Effector memory CD8-positive, alpha-beta T cell (primary cell): ENCODE data around the gene ZFC3H1.

Experiments
- ATAC-seq: fragments of 150-1000 bp; cut with Tn5 transposase; replicated peaks from 2 replicates; pipeline ENCODE4 v1.10.0; 2021; ENCODE audit warnings: mild to moderate bottlenecking, moderate library complexity
- DNase-seq, 3 experiments: peaks; one replicate each; pipeline ENCODE4 v3.0.0; 2021
- H3K27ac Mint-ChIP-seq, 2 donors: one replicate each; pipeline ENCODE4 v1.8.0; 2022; ENCODE audit warnings: mild to moderate bottlenecking in 2 of 2, mixed read lengths in 2 of 2, moderate library complexity in 2 of 2
- H3K27me3 Mint-ChIP-seq, 2 donors: one replicate each; pipeline ENCODE4 v1.8.0; 2022; ENCODE audit warnings: mixed read lengths in 2 of 2
- H3K36me3 Mint-ChIP-seq: one replicate; pipeline ENCODE4 v1.8.0; 2022; ENCODE audit warnings: mild to moderate bottlenecking, moderate library complexity, mixed read lengths; ENCODE audit not compliant: insufficient read depth
- H3K4me1 Mint-ChIP-seq, 2 donors: one replicate each; pipeline ENCODE4 v1.8.0; 2022; ENCODE audit warnings: low read depth in 2 of 2, mixed read lengths in 2 of 2
- H3K4me3 Mint-ChIP-seq, 2 donors: one replicate each; pipeline ENCODE4 v1.8.0; 2022; ENCODE audit warnings: mild to moderate bottlenecking in 2 of 2, mixed read lengths in 2 of 2, moderate library complexity in 2 of 2
- H3K9me3 Mint-ChIP-seq, 2 donors: one replicate each; pipeline ENCODE4 v1.8.0; 2022; ENCODE audit warnings: mixed read lengths in 2 of 2

ZFC3H1 gene

GRCh38 chr12:71662849-71663560 lies 643 bp downstream of the ZFC3H1 start:
- H3K4me3 Mint-ChIP-seq = peak overlapping the region; percentile 99 to 100
- H3K36me3 Mint-ChIP-seq = peaks cover 41% of the 10 kb centered on the region
- no peaks in the 10 kb centered on the region for H3K9me3 Mint-ChIP-seq
- H3K4me1 Mint-ChIP-seq = peaks cover 20 to 53% of the 10 kb centered on the region in 2 donors
- peak overlapping the region; percentile 100 for H3K27ac Mint-ChIP-seq
- peak; percentile 52 for ATAC-seq
- peak; percentile 60 to 73 (median 67) for DNase-seq
- no peaks in the 10 kb centered on the region for H3K27me3 Mint-ChIP-seq

DNA sequence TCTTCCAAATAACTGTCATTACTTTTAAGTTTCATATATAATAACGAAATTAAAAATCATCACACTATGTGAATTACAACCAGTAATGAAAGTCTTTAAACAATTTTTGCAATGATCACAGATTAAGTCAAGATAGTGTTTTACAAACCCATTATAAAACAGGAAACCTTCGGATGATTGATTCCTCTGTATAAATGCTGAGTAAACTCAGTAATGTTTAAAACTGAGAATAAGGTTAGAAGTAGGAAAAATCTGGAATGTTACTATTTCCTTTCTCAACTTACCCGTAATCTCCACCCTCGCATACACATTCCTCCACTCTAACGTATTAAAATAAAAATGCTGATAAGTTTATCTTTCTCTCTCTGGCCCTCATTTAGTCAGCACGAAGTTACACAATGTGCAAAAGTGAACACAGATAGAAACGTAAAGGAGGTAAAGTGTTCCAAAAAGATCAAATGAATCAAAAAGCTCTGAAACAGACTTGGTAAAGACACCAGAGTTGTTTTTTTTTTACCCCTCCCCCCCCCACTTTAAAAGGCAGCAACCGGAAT lies 1.6 kb downstream of the ZFC3H1 start:
- Mint-ChIP-seq H3K27me3 (no peaks in the 10 kb centered on the region), H3K4me1 (peaks cover 20 to 53% of the 10 kb centered on the region in 2 donors), H3K36me3 (peaks cover 50% of the 10 kb centered on the region), H3K4me3 (peak overlapping the region; percentile 99 to 100), H3K27ac (peak overlapping the region; percentile 100), H3K9me3 (no peaks in the 10 kb centered on the region)
- ATAC-seq (no peak), DNase-seq (no peak)

GRCh38 chr12:71656740-71657139 lies 6.9 kb downstream of the ZFC3H1 start:
- H3K4me1 Mint-ChIP-seq = peaks cover 20 to 46% of the 10 kb centered on the region in 2 donors

GRCh38 chr12:71655907-71656306 lies 7.7 kb downstream of the ZFC3H1 start:
- H3K4me1 Mint-ChIP-seq = peaks cover 18 to 44% of the 10 kb centered on the region in 2 donors
- H3K9me3 Mint-ChIP-seq = no peaks in the 10 kb centered on the region
- H3K4me3 Mint-ChIP-seq = peak overlapping the region in 1 of 2 donors; percentile 71
- peak overlapping the region in 1 of 2 donors; percentile 80 for H3K27ac Mint-ChIP-seq
- DNase-seq (no peak), ATAC-seq (no peak)
- H3K27me3 Mint-ChIP-seq = no peaks in the 10 kb centered on the region
- H3K36me3 Mint-ChIP-seq = peaks cover 45% of the 10 kb centered on the region

More at GRCh38 chr12:71656740-71657139, 6.9 kb downstream of the ZFC3H1 start:
- ATAC-seq (no peak), DNase-seq (no peak)
- Mint-ChIP-seq H3K9me3 (no peaks in the 10 kb centered on the region), H3K4me3 (no peak overlapping the region), H3K27ac (no peak overlapping the region), H3K36me3 (peaks cover 45% of the 10 kb centered on the region), H3K27me3 (no peaks in the 10 kb centered on the region)

DNA sequence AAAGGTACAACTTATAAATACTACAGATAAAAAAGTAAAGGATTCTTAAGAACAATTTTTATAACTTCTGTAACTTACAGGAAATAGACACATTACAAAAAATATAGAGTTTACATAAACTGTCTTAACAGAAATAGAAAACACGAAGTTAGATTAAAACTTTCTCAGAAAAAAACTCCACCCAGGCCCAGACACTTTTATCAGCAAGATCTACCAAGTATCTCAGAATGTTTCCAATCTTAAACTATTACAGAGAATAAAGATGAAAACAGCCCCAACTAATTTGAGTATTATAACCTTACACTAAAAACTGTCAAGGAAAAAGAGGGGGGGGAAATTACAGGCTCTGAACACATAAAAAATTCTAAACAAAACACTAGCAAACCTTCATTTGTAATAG lies 8.2 kb downstream of the ZFC3H1 start:
- peak overlapping the region in 1 of 2 donors; percentile 71 for H3K4me3 Mint-ChIP-seq
- no peaks in the 10 kb centered on the region for H3K9me3 Mint-ChIP-seq
- H3K27ac Mint-ChIP-seq = peak overlapping the region in 1 of 2 donors; percentile 80
- peaks cover 18 to 44% of the 10 kb centered on the region in 2 donors for H3K4me1 Mint-ChIP-seq
- H3K36me3 Mint-ChIP-seq = peaks cover 45% of the 10 kb centered on the region
- DNase-seq = no peak
- no peaks in the 10 kb centered on the region for H3K27me3 Mint-ChIP-seq
- ATAC-seq = no peak

DNA sequence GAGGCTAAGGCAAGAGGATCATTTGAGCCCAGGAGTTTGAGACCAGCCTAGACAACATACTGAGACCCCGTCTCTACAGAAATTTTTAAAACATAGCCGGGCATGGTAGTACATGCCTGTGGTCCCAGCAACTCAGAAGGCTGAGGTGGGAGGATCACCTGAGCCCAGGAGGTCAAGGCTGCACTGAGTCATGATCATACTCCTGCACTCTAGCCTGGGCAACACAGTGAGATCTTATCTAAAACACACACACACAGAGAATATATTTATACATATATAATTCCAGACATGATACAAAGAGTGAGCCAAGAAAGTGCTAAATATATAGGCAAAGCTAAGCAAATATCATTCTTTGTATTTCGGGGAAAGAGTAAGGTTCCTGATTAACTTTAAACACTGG lies 9.4 kb downstream of the ZFC3H1 start:
- Mint-ChIP-seq H3K4me1 (peaks cover 23 to 48% of the 10 kb centered on the region in 2 donors), H3K36me3 (peaks cover 45% of the 10 kb centered on the region), H3K27me3 (no peaks in the 10 kb centered on the region), H3K9me3 (no peaks in the 10 kb centered on the region), H3K4me3 (peak overlapping the region in 1 of 2 donors; percentile 71), H3K27ac (no peak overlapping the region)
- ATAC-seq (no peak), DNase-seq (no peak)

DNA sequence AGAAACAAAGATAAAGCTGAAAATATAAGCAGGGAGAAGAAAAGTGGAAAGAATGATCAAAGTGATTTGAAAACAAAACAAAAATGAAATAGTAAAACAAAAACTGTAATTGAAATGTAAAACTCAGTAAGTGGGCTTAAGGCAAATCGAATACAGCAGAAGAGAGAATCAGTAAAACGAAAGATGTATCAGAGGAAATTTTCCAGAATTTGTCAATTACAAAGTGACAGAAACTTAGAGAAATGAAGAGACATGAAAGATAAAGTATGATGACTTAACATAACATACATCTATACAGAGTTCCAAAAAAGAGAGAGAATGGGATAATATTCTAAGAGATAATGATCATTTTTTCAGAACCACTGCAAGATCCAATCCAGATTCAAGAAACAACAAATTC lies 10.5 kb downstream of the ZFC3H1 start:
- peaks cover 20 to 46% of the 10 kb centered on the region in 2 donors for H3K4me1 Mint-ChIP-seq
- no peak overlapping the region for H3K4me3 Mint-ChIP-seq
- ATAC-seq (no peak), DNase-seq (no peak)
- peaks cover 45% of the 10 kb centered on the region for H3K36me3 Mint-ChIP-seq
- H3K9me3 Mint-ChIP-seq = no peaks in the 10 kb centered on the region
- no peak overlapping the region for H3K27ac Mint-ChIP-seq
- H3K27me3 Mint-ChIP-seq = no peaks in the 10 kb centered on the region

GRCh38 chr12:71652656-71653055 lies 11.0 kb downstream of the ZFC3H1 start:
- Mint-ChIP-seq H3K36me3 (peaks cover 40% of the 10 kb centered on the region), H3K27me3 (no peaks in the 10 kb centered on the region), H3K9me3 (no peaks in the 10 kb centered on the region), H3K27ac (no peak overlapping the region), H3K4me3 (no peak overlapping the region), H3K4me1 (peaks cover 20 to 43% of the 10 kb centered on the region in 2 donors)
- DNase-seq (no peak), ATAC-seq (no peak)

GRCh38 chr12:71649401-71649800 lies 14.2 kb downstream of the ZFC3H1 start:
- DNase-seq (no peak), ATAC-seq (no peak)
- no peaks in the 10 kb centered on the region for H3K9me3 Mint-ChIP-seq
- peak overlapping the region in 1 of 2 donors; percentile 86 for H3K27ac Mint-ChIP-seq
- H3K36me3 Mint-ChIP-seq = peaks cover 40% of the 10 kb centered on the region
- peaks cover 8 to 35% of the 10 kb centered on the region in 2 donors for H3K4me1 Mint-ChIP-seq
- no peak overlapping the region for H3K4me3 Mint-ChIP-seq
- H3K27me3 Mint-ChIP-seq = no peaks in the 10 kb centered on the region

GRCh38 chr12:71648537-71648936 lies 15.1 kb downstream of the ZFC3H1 start:
- DNase-seq (no peak), ATAC-seq (no peak)
- H3K4me1 Mint-ChIP-seq = peaks cover 7 to 31% of the 10 kb centered on the region in 2 donors
- peak overlapping the region in 1 of 2 donors; percentile 12 for H3K27ac Mint-ChIP-seq
- H3K27me3 Mint-ChIP-seq = no peaks in the 10 kb centered on the region
- no peaks in the 10 kb centered on the region for H3K9me3 Mint-ChIP-seq
- H3K36me3 Mint-ChIP-seq = peaks cover 49% of the 10 kb centered on the region
- no peak overlapping the region for H3K4me3 Mint-ChIP-seq

- Mint-ChIP-seq H3K4me3 (no peak overlapping the region), H3K4me1 (peaks cover 9 to 33% of the 10 kb centered on the region in 2 donors), H3K9me3 (no peaks in the 10 kb centered on the region), H3K27me3 (no peaks in the 10 kb centered on the region), H3K36me3 (peaks cover 69% of the 10 kb centered on the region), H3K27ac (peak overlapping the region; percentile 36 to 49)
- ATAC-seq (no peak), DNase-seq (no peak)
Observed at GRCh38 chr12:71646512-71646911, 17.1 kb downstream of the ZFC3H1 start.

GRCh38 chr12:71645268-71645667 lies 18.4 kb downstream of the ZFC3H1 start:
- H3K27me3 Mint-ChIP-seq = no peaks in the 10 kb centered on the region
- H3K36me3 Mint-ChIP-seq = peaks cover 79% of the 10 kb centered on the region
- H3K9me3 Mint-ChIP-seq = no peaks in the 10 kb centered on the region
- peak overlapping the region in 1 of 2 donors; percentile 7 for H3K27ac Mint-ChIP-seq
- DNase-seq (no peak), ATAC-seq (no peak)
- H3K4me1 Mint-ChIP-seq = peaks cover 9 to 33% of the 10 kb centered on the region in 2 donors
- no peak overlapping the region for H3K4me3 Mint-ChIP-seq

DNA sequence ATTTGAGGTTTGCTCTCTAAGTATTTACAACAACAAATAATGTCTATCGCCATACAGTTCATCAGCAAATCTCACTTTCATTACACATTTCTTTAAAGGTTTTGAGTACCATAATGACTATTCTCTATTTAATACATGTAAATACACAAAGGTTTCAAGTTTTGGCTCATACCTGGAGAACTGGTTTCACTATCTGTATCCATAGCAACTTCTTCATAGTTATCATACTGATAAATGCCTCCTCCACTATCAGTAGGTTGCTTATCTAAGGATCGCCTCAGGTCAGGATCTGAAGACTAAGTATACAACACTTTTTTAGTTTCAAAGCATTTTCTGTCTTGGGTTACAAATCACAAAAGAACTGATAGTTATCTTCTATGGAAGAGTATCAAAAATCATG lies 21.4 kb downstream of the ZFC3H1 start:
- Mint-ChIP-seq H3K36me3 (peaks cover 90% of the 10 kb centered on the region), H3K27me3 (no peaks in the 10 kb centered on the region), H3K9me3 (no peaks in the 10 kb centered on the region), H3K4me1 (peaks cover 4 to 22% of the 10 kb centered on the region in 2 donors), H3K4me3 (no peak overlapping the region), H3K27ac (peak overlapping the region; percentile 79 to 85)
- ATAC-seq (no peak), DNase-seq (no peak)

- DNase-seq (no peak), ATAC-seq (no peak)
- H3K4me3 Mint-ChIP-seq = no peak overlapping the region
- H3K36me3 Mint-ChIP-seq = peaks cover 92% of the 10 kb centered on the region
- no peaks in the 10 kb centered on the region for H3K27me3 Mint-ChIP-seq
- peak overlapping the region; percentile 79 to 85 for H3K27ac Mint-ChIP-seq
- no peaks in the 10 kb centered on the region for H3K9me3 Mint-ChIP-seq
- peaks cover 7 to 21% of the 10 kb centered on the region in 2 donors for H3K4me1 Mint-ChIP-seq
Observed at GRCh38 chr12:71641390-71641789, 22.3 kb downstream of the ZFC3H1 start.
